Measurements from ENCODE around the gene FAM98A. TPM values are rescaled to one million over a fixed set of nuclear protein-coding genes. Genes with fewer than 3 reads are reported as not detected.

The FAM98A gene
- total and polyA plus RNA-seq, 4 donors: 6.8 to 58.1 (median 33.7) TPM

GRCh38 chr2:33579227-33579626 is 19.9 kb downstream of the FAM98A start (continued):
- no peak for TF ChIP-seq YY1 (IDR thresholded peaks at IDR 0.05)
- no peak for TF ChIP-seq CTCF (IDR thresholded peaks at IDR 0.05; ENCODE audit: low read depth, low read length, missing input control)
- TF ChIP-seq HNF4G (IDR thresholded peaks at IDR 0.05): no peak
- TF ChIP-seq ATF3 (IDR thresholded peaks at IDR 0.05): no peak
- TF ChIP-seq NR2F2 (IDR thresholded peaks at IDR 0.05): no peak
- no peak for TF ChIP-seq FOXA1 (IDR thresholded peaks at IDR 0.05)
- no peak for TF ChIP-seq HNF4A (conservative IDR thresholded peaks at IDR 0.05)

- DNase-seq (ENCODE audit: low spot score): no peak
- no peak overlapping the region for H3K9ac ChIP-seq (ENCODE audit: low read depth in 1 of 2, low read length in 2 of 2)
These were observed 21.4 kb downstream of the FAM98A start for GRCh38 chr2:33577668-33578067.

More at GRCh38 chr2:33577668-33578067, 21.4 kb downstream of the FAM98A start:
- Histone ChIP-seq H3K4me3 (ENCODE audit: low read depth in 1 of 3, low read length in 3 of 3) (no peak overlapping the region), H3K27ac (ENCODE audit: low read depth in 1 of 2, low read length in 2 of 2) (no peak overlapping the region), H3K9me3 (ENCODE audit: control insufficient read depth in 4 of 4, low read length in 3 of 4) (no peaks in the 10 kb centered on the region), H3K36me3 (ENCODE audit: control insufficient read depth in 4 of 4, insufficient read depth in 3 of 4, low read depth in 1 of 4, low read length in 3 of 4) (no peaks in the 10 kb centered on the region), H3K27me3 (ENCODE audit: control insufficient read depth in 4 of 4, insufficient read depth in 4 of 4, low read length in 3 of 4) (no peaks in the 10 kb centered on the region), H3K4me1 (ENCODE audit: control insufficient read depth in 4 of 4, insufficient read depth in 4 of 4, low read length in 3 of 4) (no peaks in the 10 kb centered on the region)
- no peak for TF ChIP-seq CTCF (IDR thresholded peaks at IDR 0.05; ENCODE audit: low read depth, low read length, missing input control)
- no peak for TF ChIP-seq TAF1 (conservative IDR thresholded peaks at IDR 0.05)
- no peak for TF ChIP-seq HNF4A (conservative IDR thresholded peaks at IDR 0.05)
- TF ChIP-seq RXRA (IDR thresholded peaks at IDR 0.05): no peak
- TF ChIP-seq REST (IDR thresholded peaks at IDR 0.05): no peak
- no peak for TF ChIP-seq GABPA (IDR thresholded peaks at IDR 0.05 in 1 of 2, conservative IDR thresholded peaks at IDR 0.05 in 1 of 2)
- no peak for TF ChIP-seq FOXA1 (IDR thresholded peaks at IDR 0.05)
- TF ChIP-seq FOXA2 (IDR thresholded peaks at IDR 0.05): no peak
- no peak for TF ChIP-seq NR2F2 (IDR thresholded peaks at IDR 0.05)
- no peak for TF ChIP-seq YY1 (IDR thresholded peaks at IDR 0.05)
- no peak for TF ChIP-seq EGR1 (IDR thresholded peaks at IDR 0.05; ENCODE audit: low read depth in 2 of 2)
- no peak for TF ChIP-seq RAD21 (IDR thresholded peaks at IDR 0.05)
- no peak for TF ChIP-seq HNF4G (IDR thresholded peaks at IDR 0.05)
- TF ChIP-seq ZBTB33 (IDR thresholded peaks at IDR 0.05): no peak
- 48% methylated on average over 2 of the region's 2 CpGs for WGBS

All from liver (tissue), 9 donors.